Naive thymus-derived CD4-positive, alpha-beta T cell (primary cell): ENCODE measurements around the gene RYR1. TPM values are rescaled to one million over a fixed set of nuclear protein-coding genes. Genes with fewer than 3 reads are reported as not detected.

ENCODE experiments used
- ATAC-seq: fragments of 150-1000 bp; cut with Tn5 transposase; 2 replicates; pipeline ENCODE4 v1.10.0; 2021; ENCODE audit warnings: mild to moderate bottlenecking, moderate library complexity
- CTCF ChIA-PET: fragments of 350-600 bp; sonication (Branson Sonifier 250); formaldehyde crosslinking; loops from one replicate; lab custom pipeline; 2021; ENCODE audit warnings: antibody characterized with exemption; lab: Charles Lee
- POLR2A ChIA-PET: fragments of 350-600 bp; sonication (Branson Sonifier 250); formaldehyde crosslinking; loops from one replicate; lab custom pipeline; 2021; ENCODE audit warnings: antibody characterized with exemption, inconsistent platforms; lab: Charles Lee
- DNase-seq, 9 donors: peaks; one replicate each; pipeline versions ENCODE4 v3.0.0 to v3.0.0-alpha.2; 2020 to 2022; ENCODE audit warnings: mixed read lengths in 1 of 9
- H3K27ac ChIP-seq: one replicate; pipeline ENCODE4 v1.7.0; 2013; ENCODE audit warnings: mild to moderate bottlenecking, low read depth, low read length, moderate library complexity
- H3K27me3 ChIP-seq, 2 donors: one replicate each; pipeline ENCODE4 v1.7.0; 2013; ENCODE audit warnings: low read length in 2 of 2, mild to moderate bottlenecking in 2 of 2, moderate library complexity in 2 of 2; ENCODE audit not compliant: control insufficient read depth in 2 of 2, insufficient read depth in 2 of 2
- H3K36me3 ChIP-seq, 3 experiments: 1 replicate in 2 of 3; 2 replicates in 1 of 3; pipeline ENCODE4 v1.7.0; 2013; ENCODE audit warnings: low read length in 3 of 3, mild to moderate bottlenecking in 3 of 3, moderate library complexity in 1 of 3; ENCODE audit not compliant: insufficient read depth in 3 of 3, control insufficient read depth in 2 of 3
- H3K4me1 ChIP-seq, 2 donors: one replicate each; pipeline ENCODE4 v1.7.0; 2013; ENCODE audit warnings: low read length in 2 of 2, mild to moderate bottlenecking in 2 of 2, moderate library complexity in 1 of 2; ENCODE audit not compliant: control insufficient read depth in 2 of 2, insufficient read depth in 2 of 2
- H3K4me3 ChIP-seq: 2 replicates; pipeline ENCODE4 v1.7.0; 2013; ENCODE audit warnings: mild to moderate bottlenecking, low read length
- H3K9me3 ChIP-seq, 3 experiments: 1 replicate in 2 of 3; 2 replicates in 1 of 3; pipeline ENCODE4 v1.7.0; 2013; ENCODE audit warnings: low read length in 3 of 3; ENCODE audit not compliant: control insufficient read depth in 2 of 3
- H3K27ac Mint-ChIP-seq, 9 donors: one replicate each; pipeline ENCODE4 v1.8.0; 2020 to 2022; ENCODE audit warnings: mixed read lengths in 9 of 9, mild to moderate bottlenecking in 8 of 9, moderate library complexity in 5 of 9, inconsistent platforms in 2 of 9
- H3K27me3 Mint-ChIP-seq, 5 donors: one replicate each; pipeline ENCODE4 v1.8.0; 2021 to 2022; ENCODE audit warnings: mixed read lengths in 5 of 5, mild to moderate bottlenecking in 1 of 5
- H3K36me3 Mint-ChIP-seq, 5 donors: one replicate each; pipeline ENCODE4 v1.8.0; 2020 to 2022; ENCODE audit warnings: mixed read lengths in 5 of 5, mild to moderate bottlenecking in 3 of 5, inconsistent platforms in 1 of 5
- H3K4me1 Mint-ChIP-seq, 7 donors: one replicate each; pipeline ENCODE4 v1.8.0; 2020 to 2022; ENCODE audit warnings: mixed read lengths in 7 of 7, mild to moderate bottlenecking in 3 of 7, inconsistent platforms in 1 of 7
- H3K4me3 Mint-ChIP-seq, 10 donors: one replicate each; pipeline ENCODE4 v1.8.0; 2020 to 2022; ENCODE audit warnings: mild to moderate bottlenecking in 10 of 10, mixed read lengths in 10 of 10, moderate library complexity in 6 of 10, inconsistent platforms in 2 of 10
- H3K9me3 Mint-ChIP-seq, 11 donors: one replicate each; pipeline ENCODE4 v1.8.0; 2020 to 2022; ENCODE audit warnings: mixed read lengths in 11 of 11, mild to moderate bottlenecking in 4 of 11, inconsistent platforms in 1 of 11, moderate library complexity in 1 of 11
- intact Hi-C, 2 donors: fragments of 100-400 bp; cut with micrococcal nuclease; formaldehyde crosslinking; loops; one replicate each; pipeline ENCODE4 v1.15.1; 2023
- polyA plus RNA-seq, 2 donors: library from polyadenylated mRNA; unstranded; fragments of 300-500 nt; fragmentation: Illumina TruSeq; gene quantifications; one replicate each; pipeline ENCODE4 v1.2.3, GENCODE V29; 2021
- total RNA-seq, 6 experiments: library from RNA in 5 of 6; stranded (reverse) in 5 of 6; gene quantifications; 1 replicate in 5 of 6; 2 replicates in 1 of 6; pipeline ENCODE4 v1.2.3 and lab custom pipeline; 2021 to 2026

Gene RYR1
- total and polyA plus RNA-seq, 7 experiments from 2014 or later = 0.29 to 2.6 (median 1.7) TPM; not detected in 2

- Mint-ChIP-seq H3K4me3 (no peak overlapping the region), H3K27ac (peak overlapping the region in 2 of 9 donors; percentile 30 to 45), H3K4me1 (peaks cover 14 to 43% (median 33%) of the 10 kb centered on the region in 7 donors), H3K9me3 (no peaks in the 10 kb centered on the region), H3K36me3 (peaks cover 5 to 32% (median 22%) of the 10 kb centered on the region in 5 donors), H3K27me3 (no peaks in the 10 kb centered on the region)
- H3K27ac ChIP-seq = no peak overlapping the region
- H3K4me1 ChIP-seq = peaks cover 23 to 24% of the 10 kb centered on the region in 2 donors
- no peaks in the 10 kb centered on the region for H3K27me3 ChIP-seq
- ChIA-PET CTCF (interaction anchor here (1.9 kb wide), 1 partner anchor 14 kb away, joined by 9 read pairs; the partner anchor contains the start of gene EIF3K), POLR2A (interaction anchor here (0.6 kb wide), 2 partner anchors 118 to 237 kb away, joined by 3 to 5 read pairs; no protein-coding TSS in a partner anchor)
- no peaks in the 10 kb centered on the region for H3K9me3 ChIP-seq
- DNase-seq (no peak), ATAC-seq (no peak)
- H3K36me3 ChIP-seq = peaks cover 5 to 57% (median 10%) of the 10 kb centered on the region in 3 experiments
- H3K4me3 ChIP-seq = no peak overlapping the region
- intact Hi-C loops = loop anchor here in 1 of 2 donors (10.0 kb wide), 1 partner anchor 728 kb away; the partner anchor contains the start of genes SIPA1L3 and WDR87
Observed at GRCh38 chr19:38632476-38633213, 199.2 kb downstream of the RYR1 start.

GRCh38 chr19:38634757-38635482, 201.4 kb downstream of the RYR1 start:
- Mint-ChIP-seq H3K36me3 (peaks cover 0 to 26% (median 16%) of the 10 kb centered on the region in 5 donors), H3K4me1 (peaks cover 14 to 40% (median 35%) of the 10 kb centered on the region in 7 donors), H3K9me3 (no peaks in the 10 kb centered on the region), H3K27me3 (no peaks in the 10 kb centered on the region), H3K4me3 (peak overlapping the region in 9 of 10 donors; percentile 21 to 65 (median 47)), H3K27ac (peak overlapping the region; percentile 2 to 81 (median 69))
- POLR2A ChIA-PET = interaction anchor here (0.7 to 3.2 kb wide), 7 partner anchors 12 to 324 kb away, joined by 3 to 17 read pairs (median 4); partner anchors contain the start of genes EIF3K, FAM98C and MAP4K1
- no peak overlapping the region for H3K4me3 ChIP-seq
- no peaks in the 10 kb centered on the region for H3K27me3 ChIP-seq
- ATAC-seq = peak; percentile 64
- intact Hi-C loops = loop anchor here (1.0 to 10.0 kb wide), 7 partner anchors 16 to 730 kb away; partner anchors contain the start of genes EIF3K (in 1 of the 2), FAM98C (in 1 of the 2), SIPA1L3 (in 1 of the 2) and WDR87 (in 1 of the 2)
- CTCF ChIA-PET = interaction anchor here (0.6 to 2.8 kb wide), 20 partner anchors 12 to 476 kb away, joined by 3 to 25 read pairs (median 4); partner anchors contain the start of genes ACTN4, EIF3K, FAM98C and GGN
- peak; percentile 42 to 79 (median 58) for DNase-seq
- H3K4me1 ChIP-seq = peaks cover 23 to 24% of the 10 kb centered on the region in 2 donors
- no peaks in the 10 kb centered on the region for H3K9me3 ChIP-seq
- no peak overlapping the region for H3K27ac ChIP-seq
- H3K36me3 ChIP-seq = peaks cover 4 to 36% (median 5%) of the 10 kb centered on the region in 3 experiments

- Mint-ChIP-seq H3K9me3 (no peaks in the 10 kb centered on the region), H3K36me3 (peaks cover 0 to 26% (median 16%) of the 10 kb centered on the region in 5 donors), H3K27ac (peak overlapping the region in 1 of 9 donors; percentile 86), H3K4me1 (peaks cover 14 to 45% (median 35%) of the 10 kb centered on the region in 7 donors), H3K4me3 (no peak overlapping the region), H3K27me3 (no peaks in the 10 kb centered on the region)
- ATAC-seq = no peak
- ChIA-PET POLR2A (interaction anchor here (1.0 to 3.2 kb wide), 4 partner anchors 16 to 233 kb away, joined by 3 to 17 read pairs (median 10); partner anchors contain the start of genes EIF3K, FAM98C and MAP4K1), CTCF (interaction anchor here (0.6 to 2.8 kb wide), 14 partner anchors 11 to 248 kb away, joined by 3 to 25 read pairs (median 4); partner anchors contain the start of genes ACTN4, EIF3K, FAM98C and GGN)
- no peaks in the 10 kb centered on the region for H3K9me3 ChIP-seq
- no peaks in the 10 kb centered on the region for H3K27me3 ChIP-seq
- no peak for DNase-seq
- peaks cover 23 to 24% of the 10 kb centered on the region in 2 donors for H3K4me1 ChIP-seq
- H3K36me3 ChIP-seq = peaks cover 4 to 31% (median 5%) of the 10 kb centered on the region in 3 experiments
- peak overlapping the region; percentile 47 for H3K27ac ChIP-seq
- H3K4me3 ChIP-seq = no peak overlapping the region
- intact Hi-C loops = loop anchor here (1.0 to 10.0 kb wide), 9 partner anchors 17 to 731 kb away; partner anchors contain the start of genes ECH1 (in 1 of the 2), EIF3K (in 1 of the 2), FAM98C (in 1 of the 2) and SIPA1L3 (in 1 of the 2)
Observed at GRCh38 chr19:38635483-38636399, 202.2 kb downstream of the RYR1 start.

Other genes starting within 250 kb of the RYR1 start
- gene DPF1, start 209.5 kb upstream of the RYR1 start, total RNA-seq = under 1 TPM in 2 of 5 experiments, not detected in 3; 0.46 to 0.51 TPM
- gene DPF1, start 209.5 kb upstream of the RYR1 start, polyA plus RNA-seq = not detected
- gene PPP1R14A, start 177.3 kb upstream of the RYR1 start, total RNA-seq = 10 to 100 TPM in 1 of 5 experiments, 1 to 10 TPM in 1, under 1 TPM in 1, not detected in 2; 0.53 to 61.2 (median 2.1) TPM
- gene PPP1R14A, start 177.3 kb upstream of the RYR1 start, polyA plus RNA-seq = not detected
- 10 to 100 TPM; 35.5 to 56.9 (median 38.7) TPM for gene SPINT2, start 169.1 kb upstream of the RYR1 start, total RNA-seq
- gene SPINT2, start 169.1 kb upstream of the RYR1 start, polyA plus RNA-seq = 100 to 1,000 TPM; 120 to 139 TPM
- under 1 TPM in 1 of 5 experiments, not detected in 4; 0.88 TPM for gene C19orf33, start 129.4 kb upstream of the RYR1 start, total RNA-seq
- 1 to 10 TPM in 1 of 2 donors, not detected in 1; 1.5 TPM for gene C19orf33, start 129.4 kb upstream of the RYR1 start, polyA plus RNA-seq
- gene YIF1B, start 117.7 kb upstream of the RYR1 start, total RNA-seq = 10 to 100 TPM; 26.1 to 84.7 (median 38.0) TPM
- gene YIF1B, start 117.7 kb upstream of the RYR1 start, polyA plus RNA-seq = 10 to 100 TPM; 45.1 to 47.1 TPM
- 10 to 100 TPM in 3 of 5 experiments, 1 to 10 TPM in 2; 5.7 to 19.9 (median 10.1) TPM for gene KCNK6, start 113.8 kb upstream of the RYR1 start, total RNA-seq
- 1 to 10 TPM; 1.8 to 3.7 TPM for gene KCNK6, start 113.8 kb upstream of the RYR1 start, polyA plus RNA-seq
- 10 to 100 TPM in 4 of 5 experiments, 1 to 10 TPM in 1; 5.9 to 20.5 (median 18.1) TPM for gene CATSPERG, start 97.9 kb upstream of the RYR1 start, total RNA-seq
- gene CATSPERG, start 97.9 kb upstream of the RYR1 start, polyA plus RNA-seq = 1 to 10 TPM in 1 of 2 donors, under 1 TPM in 1; 0.94 to 5.2 TPM
- 100 to 1,000 TPM in 1 of 5 experiments, 10 to 100 TPM in 4; 68.4 to 181 (median 75.8) TPM for gene PSMD8, start 59.1 kb upstream of the RYR1 start, total RNA-seq
- 100 to 1,000 TPM; 141 to 144 TPM for gene PSMD8, start 59.1 kb upstream of the RYR1 start, polyA plus RNA-seq
- gene GGN, start 45.7 kb upstream of the RYR1 start, total RNA-seq = under 1 TPM in 3 of 5 experiments, not detected in 2; 0.29 to 0.60 (median 0.39) TPM
- gene GGN, start 45.7 kb upstream of the RYR1 start, polyA plus RNA-seq = not detected
- gene SPRED3, start 45.0 kb upstream of the RYR1 start, total RNA-seq = 1 to 10 TPM; 1.6 to 2.9 (median 2.6) TPM
- under 1 TPM; 0.12 to 0.22 TPM for gene SPRED3, start 45.0 kb upstream of the RYR1 start, polyA plus RNA-seq
- gene FAM98C, start 30.6 kb upstream of the RYR1 start, total RNA-seq = 10 to 100 TPM; 33.8 to 56.5 (median 44.7) TPM
- gene FAM98C, start 30.6 kb upstream of the RYR1 start, polyA plus RNA-seq = 10 to 100 TPM; 16.2 to 29.0 TPM
- 10 to 100 TPM in 1 of 5 experiments, 1 to 10 TPM in 2, under 1 TPM in 2; 0.16 to 32.7 (median 1.3) TPM for gene RASGRP4, start 7.5 kb upstream of the RYR1 start, total RNA-seq
- under 1 TPM in 1 of 2 donors, not detected in 1; 0.14 TPM for gene RASGRP4, start 7.5 kb upstream of the RYR1 start, polyA plus RNA-seq
- gene MAP4K1, start 184.3 kb downstream of the RYR1 start, total RNA-seq = 100 to 1,000 TPM; 200 to 287 (median 235) TPM
- gene MAP4K1, start 184.3 kb downstream of the RYR1 start, polyA plus RNA-seq = 100 to 1,000 TPM in 1 of 2 donors, 10 to 100 TPM in 1; 79.0 to 120 TPM
- 100 to 1,000 TPM; 294 to 405 (median 337) TPM for gene EIF3K, start 185.5 kb downstream of the RYR1 start, total RNA-seq
- gene EIF3K, start 185.5 kb downstream of the RYR1 start, polyA plus RNA-seq = 100 to 1,000 TPM; 424 to 437 TPM
- 100 to 1,000 TPM in 2 of 5 experiments, 10 to 100 TPM in 3; 49.2 to 355 (median 54.4) TPM for gene ACTN4, start 214.0 kb downstream of the RYR1 start, total RNA-seq
- 1 to 10 TPM; 2.8 to 3.9 TPM for gene ACTN4, start 214.0 kb downstream of the RYR1 start, polyA plus RNA-seq